B cell (primary cell): ENCODE data around the gene TTF2. TPM values are rescaled to one million over a fixed set of nuclear protein-coding genes. Genes with fewer than 3 reads are reported as not detected.

Source experiments
- ATAC-seq: fragments of 200-7000 bp; cut with Tn5 transposase; one replicate; pipeline ENCODE4 v1.10.0; 2021; ENCODE audit warnings: low read depth, mild to moderate bottlenecking, moderate number of reproducible peaks, moderate library complexity
- CTCF ChIA-PET: fragments of 350-600 bp; sonication (Branson Sonifier 250); formaldehyde crosslinking; loops from one replicate; lab custom pipeline; 2021; ENCODE audit warnings: antibody characterized with exemption, inconsistent platforms; lab: Charles Lee
- POLR2A ChIA-PET: fragments of 350-600 bp; sonication (Branson Sonifier 250); formaldehyde crosslinking; loops from one replicate; lab custom pipeline; 2021; ENCODE audit warnings: antibody characterized with exemption; lab: Charles Lee
- DNase-seq: peaks from one replicate; pipeline ENCODE4 v3.0.0; 2013
- H2AFZ ChIP-seq: 2 replicates; pipeline ENCODE4 v1.6.1; 2012; ENCODE audit warnings: mild to moderate bottlenecking, low read depth, low read length; ENCODE audit not compliant: insufficient read depth, poor library complexity, severe bottlenecking
- H3K27ac ChIP-seq, 2 donors: 1 replicate in 1 of 2; 2 replicates in 1 of 2; pipeline ENCODE4 v1.5.1; 2012 to 2013; ENCODE audit warnings: low read length in 2 of 2, mild to moderate bottlenecking in 2 of 2, moderate library complexity in 1 of 2
- H3K27me3 ChIP-seq, 4 experiments: fragments of 200-600 bp in 1 of 4; sonication (generic) in 1 of 4; replicated peaks in 1 of 4; 1 replicate in 2 of 4; 2 replicates in 2 of 4; pipeline versions ENCODE4 v1.6.1 to v1.7.0; 2013 to 2016; ENCODE audit warnings: low read length in 3 of 4, mild to moderate bottlenecking in 2 of 4, mixed read lengths in 1 of 4, moderate library complexity in 1 of 4; ENCODE audit not compliant: insufficient read depth in 4 of 4, control insufficient read depth in 3 of 4; ENCODE audit errors: control extremely low read depth in 1 of 4
- H3K36me3 ChIP-seq, 2 experiments: replicated peaks in 1 of 2; 1 replicate in 1 of 2; 2 replicates in 1 of 2; pipeline versions ENCODE4 v1.6.1 to v1.7.1; 2013; ENCODE audit warnings: low read length in 1 of 2; ENCODE audit not compliant: insufficient read depth in 2 of 2, control insufficient read depth in 1 of 2; ENCODE audit errors: control extremely low read depth in 1 of 2, extremely low read depth in 1 of 2
- H3K4me1 ChIP-seq, 2 donors: fragments of 200-600 bp in 1 of 2; sonication (generic) in 1 of 2; 1 replicate in 1 of 2; 2 replicates in 1 of 2; pipeline versions ENCODE4 v1.5.1 to v1.6.1; 2013 to 2017; ENCODE audit warnings: low read length in 2 of 2; ENCODE audit not compliant: control insufficient read depth in 2 of 2, insufficient read depth in 2 of 2
- H3K4me2 ChIP-seq: replicated peaks from 2 replicates; pipeline ENCODE3; 2012; ENCODE audit warnings: mild to moderate bottlenecking, low read depth, low read length; ENCODE audit not compliant: poor library complexity, severe bottlenecking
- H3K4me3 ChIP-seq, 5 experiments: fragments of 200-600 bp in 1 of 5; sonication (generic) in 1 of 5; 1 replicate in 3 of 5; 2 replicates in 2 of 5; pipeline versions ENCODE4 v1.5.1 to v1.7.0; 2011 to 2016; ENCODE audit warnings: low read length in 4 of 5, mild to moderate bottlenecking in 4 of 5, low read depth in 2 of 5, control low read depth in 1 of 5, moderate library complexity in 1 of 5; ENCODE audit not compliant: insufficient read depth in 1 of 5; ENCODE audit errors: control extremely low read depth in 1 of 5, extremely low read depth in 1 of 5
- H3K79me2 ChIP-seq: fragments of 200-600 bp; sonication (generic); one replicate; pipeline ENCODE4 v1.6.0; 2016; ENCODE audit warnings: low read length; ENCODE audit not compliant: control insufficient read depth, insufficient read depth
- H3K9ac ChIP-seq: fragments of 200-600 bp; sonication (generic); 2 replicates; pipeline ENCODE4 v1.6.1; 2017; ENCODE audit warnings: mild to moderate bottlenecking, low read length, moderate library complexity
- H3K9me3 ChIP-seq, 3 donors: one replicate each; pipeline versions ENCODE4 v1.6.1 to v1.7.1; 2013; ENCODE audit warnings: low read length in 2 of 3; ENCODE audit not compliant: control insufficient read depth in 2 of 3, insufficient read depth in 1 of 3; ENCODE audit errors: control extremely low read depth in 1 of 3
- H4K20me1 ChIP-seq: 2 replicates; pipeline ENCODE4 v1.6.0; 2012; ENCODE audit warnings: mild to moderate bottlenecking, low read length; ENCODE audit not compliant: insufficient read depth, control insufficient read depth, poor library complexity, severe bottlenecking
- H3K27ac Mint-ChIP-seq: one replicate; pipeline ENCODE4 v1.8.0; 2021; ENCODE audit warnings: mixed read lengths
- H3K27me3 Mint-ChIP-seq: one replicate; pipeline ENCODE4 v1.8.0; 2021; ENCODE audit warnings: mixed read lengths
- H3K4me1 Mint-ChIP-seq: one replicate; pipeline ENCODE4 v1.8.0; 2021; ENCODE audit warnings: mixed read lengths
- H3K4me3 Mint-ChIP-seq: one replicate; pipeline ENCODE4 v1.8.0; 2021; ENCODE audit warnings: mixed read lengths
- H3K9me3 Mint-ChIP-seq: one replicate; pipeline ENCODE4 v1.8.0; 2022; ENCODE audit warnings: mixed read lengths; ENCODE audit not compliant: insufficient read depth
- CTCF ChIP-seq: fragments of 200-600 bp; IDR thresholded peaks from one replicate; pipeline ENCODE4 v1.8.0; 2022; ENCODE audit warnings: antibody characterized with exemption, mild to moderate bottlenecking
- EZH2 ChIP-seq: IDR thresholded peaks from 2 replicates; pipeline ENCODE4 v1.6.1; 2012; ENCODE audit warnings: borderline replicate concordance, low read depth, mild to moderate bottlenecking, moderate library complexity, low read length; ENCODE audit not compliant: insufficient read depth, poor library complexity, severe bottlenecking
- WGBS: methylation state at CpG from one replicate; pipeline ENCODE4 v1.1.5; 2013; ENCODE audit warnings: missing lambda C conversion rate; ENCODE audit not compliant: insufficient coverage; 5-methylcytosine and 5-hydroxymethylcytosine counted together
- intact Hi-C: fragments of 100-400 bp; cut with micrococcal nuclease; formaldehyde crosslinking; loops from one replicate; pipeline ENCODE4 v1.10.0; 2022
- polyA plus RNA-seq: library from polyadenylated mRNA; depleted of rRNA; stranded (reverse); fragments of >200 nt; gene quantifications from 2 replicates; pipeline ENCODE4 v1.2.3, GENCODE V29; 2012
- total RNA-seq, 2 donors: library from RNA; stranded (reverse); fragments of 120-200 nt in 1 of 2; gene quantifications; 1 replicate in 1 of 2; 2 replicates in 1 of 2; pipeline versions ENCODE4 v1.2.3 to v1.2.4, GENCODE V29; 2013 to 2022

The TTF2 gene
- total and polyA plus RNA-seq, 2 donors (not counting 1 experiment from before 2014, with no cell fraction given), result 11.3 to 28.9 TPM

DNA sequence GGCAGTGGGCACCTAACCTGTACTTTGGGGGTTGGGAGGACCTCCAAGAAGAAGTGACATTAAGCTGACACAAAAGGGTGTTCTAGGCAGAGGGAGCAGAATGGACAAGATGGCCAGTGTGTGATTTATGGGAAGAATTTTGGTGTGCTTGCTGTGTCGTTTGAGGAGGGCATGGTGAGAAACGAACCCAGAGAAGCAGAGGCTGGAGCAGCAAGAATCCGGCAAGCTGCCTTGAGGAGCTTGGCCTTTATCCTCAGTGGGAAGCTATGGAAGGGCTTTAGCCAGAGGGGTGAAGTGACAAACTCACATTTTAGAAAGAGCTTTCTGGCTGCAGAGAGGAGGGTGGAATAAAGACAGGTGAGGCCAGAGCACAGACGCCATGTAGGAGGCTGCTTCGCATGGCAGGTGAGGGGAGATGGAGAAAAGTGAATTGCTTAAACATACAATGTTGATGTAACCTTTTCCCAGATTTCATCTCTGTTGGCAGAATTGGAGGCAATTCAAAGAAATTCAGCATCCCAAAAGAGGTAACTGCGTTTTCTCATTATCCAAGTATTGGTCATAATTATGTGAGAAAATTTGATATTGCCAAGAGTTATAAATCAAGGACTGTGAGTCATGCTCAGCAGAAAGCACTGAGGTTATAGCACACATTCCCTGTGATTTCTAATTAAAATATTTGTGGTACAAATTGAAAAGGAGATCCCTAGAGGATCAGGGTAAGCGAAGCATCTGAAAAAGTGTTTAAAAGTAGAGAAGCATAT lies 34.9 kb downstream of the TTF2 start:
- 100% methylated on average over 3 of the region's 7 CpGs for WGBS
- Histone ChIP-seq H4K20me1 (no peaks in the 10 kb centered on the region), H3K9me3 (no peaks in the 10 kb centered on the region), H3K79me2 (no peaks in the 10 kb centered on the region), H3K36me3 (peaks cover 2 to 51% of the 10 kb centered on the region in 2 experiments), H3K4me3 (no peak overlapping the region), H3K4me1 (peaks cover 0 to 2% of the 10 kb centered on the region in 2 donors), H3K27ac (no peak overlapping the region), H3K4me2 (no peak overlapping the region), H2AFZ (no peak overlapping the region), H3K27me3 (no peaks in the 10 kb centered on the region), H3K9ac (no peak overlapping the region)
- intact Hi-C loops, result no loop called here
- TF ChIP-seq EZH2 (no peak), CTCF (no peak)
- DNase-seq (no peak), ATAC-seq (no peak)
- Mint-ChIP-seq H3K27me3 (no peaks in the 10 kb centered on the region), H3K4me3 (no peak overlapping the region), H3K9me3 (no peaks in the 10 kb centered on the region), H3K27ac (no peak overlapping the region), H3K4me1 (peaks cover 3% of the 10 kb centered on the region)
- ChIA-PET POLR2A (no interaction called here), CTCF (interaction anchor here (0.9 to 1.4 kb wide), 3 partner anchors 13 to 801 kb away, joined by 3 read pairs; no protein-coding TSS in a partner anchor)

GRCh38 chr1:117096951-117097408 lies 36.9 kb downstream of the TTF2 start:
- Histone ChIP-seq H3K9ac (no peak overlapping the region), H4K20me1 (no peaks in the 10 kb centered on the region), H3K4me1 (peaks cover 0 to 2% of the 10 kb centered on the region in 2 donors), H3K79me2 (no peaks in the 10 kb centered on the region), H3K4me2 (no peak overlapping the region), H3K27ac (no peak overlapping the region), H3K4me3 (no peak overlapping the region), H2AFZ (no peak overlapping the region), H3K9me3 (no peaks in the 10 kb centered on the region), H3K36me3 (peaks cover 2 to 58% of the 10 kb centered on the region in 2 experiments), H3K27me3 (no peaks in the 10 kb centered on the region)
- DNase-seq, result no peak
- Mint-ChIP-seq H3K27ac (no peak overlapping the region), H3K4me3 (no peak overlapping the region), H3K27me3 (no peaks in the 10 kb centered on the region), H3K4me1 (peaks cover 3% of the 10 kb centered on the region), H3K9me3 (no peaks in the 10 kb centered on the region)
- TF ChIP-seq EZH2 (no peak), CTCF (no peak)
- ATAC-seq, result no peak
- ChIA-PET CTCF (no interaction called here), POLR2A (no interaction called here)
- 94% methylated on average over 3 of the region's 3 CpGs for WGBS
- intact Hi-C loops, result no loop called here
